Endothelial cell of umbilical vein (primary cell): Measurements from ENCODE around the gene FRYL. TPM values are rescaled to one million over a fixed set of nuclear protein-coding genes. Genes with fewer than 3 reads are reported as not detected.

Experiments
- BruUV-seq: library from RNA; stranded (reverse); fragments of 400-500 nt; replicated peaks from 2 replicates; lab custom pipeline; 2021; lab: Mats Ljungman, UMichigan
- CTCF ChIA-PET: fragments of 300-600, 350-600 bp; sonication (Branson Sonifier 250); formaldehyde crosslinking; loops from one replicate; lab custom pipeline; 2021; ENCODE audit warnings: antibody characterized with exemption, inconsistent platforms; lab: Charles Lee
- POLR2A ChIA-PET: fragments of 300-600, 350-600 bp; sonication (Branson Sonifier 250); formaldehyde crosslinking; loops from one replicate; lab custom pipeline; 2021; ENCODE audit warnings: antibody characterized with exemption, inconsistent platforms; lab: Charles Lee
- DNase-seq: peaks from one replicate; pipeline ENCODE4 v3.0.0-alpha.2; 2011; ENCODE audit warnings: low read depth, low spot score
- FAIRE-seq: peaks from 2 replicates; lab custom pipeline; 2011; peaks lifted over from hg19 to GRCh38; lab: Jason Lieb, UNC
- H2AFZ ChIP-seq: 2 replicates; pipeline ENCODE4 v1.6.0; 2012; ENCODE audit warnings: low read depth, low read length, control low read depth, inconsistent platforms
- H3K27ac ChIP-seq: 2 replicates; pipeline ENCODE4 v1.5.1; 2011; ENCODE audit warnings: low read depth, mild to moderate bottlenecking, control low read depth, low read length, moderate library complexity; ENCODE audit not compliant: insufficient read depth
- H3K27me3 ChIP-seq, 2 experiments: 2 replicates each; pipeline versions ENCODE4 v1.6.0 to v1.6.1; 2011; ENCODE audit warnings: low read length in 2 of 2, mixed read lengths in 1 of 2; ENCODE audit not compliant: control insufficient read depth in 2 of 2, insufficient read depth in 2 of 2
- H3K36me3 ChIP-seq, 2 experiments: 2 replicates in 1 of 2; 3 replicates in 1 of 2; pipeline ENCODE4 v1.5.1; 2011; ENCODE audit warnings: low read length in 2 of 2, mild to moderate bottlenecking in 1 of 2, moderate library complexity in 1 of 2; ENCODE audit not compliant: control insufficient read depth in 2 of 2, insufficient read depth in 2 of 2; ENCODE audit errors: extremely low read depth in 1 of 2
- H3K4me1 ChIP-seq: 3 replicates; pipeline ENCODE4 v1.5.1; 2011; ENCODE audit warnings: mild to moderate bottlenecking, low read length; ENCODE audit not compliant: control insufficient read depth, insufficient read depth; ENCODE audit errors: extremely low read depth
- H3K4me2 ChIP-seq: 2 replicates; pipeline ENCODE4 v1.6.1; 2011; ENCODE audit warnings: low read length, control low read depth, mixed read lengths; ENCODE audit not compliant: insufficient read depth
- H3K4me3 ChIP-seq, 3 experiments: fragments of 200-600 bp in 1 of 3; sonication (generic), shearing (Covaris generic) in 1 of 3; replicated peaks in 1 of 3; 2 replicates each; pipeline ENCODE4 v1.5.1; 2011 to 2016; ENCODE audit warnings: control low read depth in 3 of 3, low read length in 3 of 3, mild to moderate bottlenecking in 2 of 3, inconsistent platforms in 1 of 3, low read depth in 1 of 3, moderate library complexity in 1 of 3; ENCODE audit not compliant: insufficient read depth in 1 of 3
- H3K79me2 ChIP-seq: 2 replicates; pipeline ENCODE4 v1.6.0; 2012; ENCODE audit warnings: low read length, inconsistent platforms; ENCODE audit not compliant: control insufficient read depth, insufficient read depth
- H3K9ac ChIP-seq: replicated peaks from 2 replicates; pipeline ENCODE3; 2011; ENCODE audit warnings: low read length, control low read depth; ENCODE audit not compliant: insufficient read depth; ENCODE audit errors: extremely low read depth
- H3K9me1 ChIP-seq: replicated peaks from 3 replicates; pipeline ENCODE4 v1.6.0; 2011; ENCODE audit warnings: mild to moderate bottlenecking, low read length; ENCODE audit not compliant: control insufficient read depth, insufficient read depth; ENCODE audit errors: extremely low read depth
- H3K9me3 ChIP-seq: replicated peaks from 2 replicates; pipeline ENCODE4 v1.5.1; 2012; ENCODE audit warnings: low read length, inconsistent platforms; ENCODE audit not compliant: control insufficient read depth, insufficient read depth
- H4K20me1 ChIP-seq: replicated peaks from 2 replicates; pipeline ENCODE3; 2011; ENCODE audit warnings: mild to moderate bottlenecking, low read length; ENCODE audit not compliant: control insufficient read depth, insufficient read depth; ENCODE audit errors: extremely low read depth
- CTCF ChIP-seq, 2 donors: IDR thresholded peaks; 1 replicate in 1 of 2; 2 replicates in 1 of 2; pipeline ENCODE4 v1.5.1; 2011; ENCODE audit warnings: low read length in 2 of 2, mild to moderate bottlenecking in 2 of 2, moderate library complexity in 2 of 2, control low read depth in 1 of 2, inconsistent platforms in 1 of 2, low read depth in 1 of 2; ENCODE audit not compliant: insufficient read depth in 1 of 2; ENCODE audit errors: extremely low read depth in 1 of 2
- EZH2 ChIP-seq: IDR thresholded peaks from 2 replicates; pipeline ENCODE4 v1.6.1; 2012; ENCODE audit warnings: borderline replicate concordance, low read depth, mild to moderate bottlenecking, moderate library complexity, low read length, inconsistent platforms; ENCODE audit not compliant: severe bottlenecking
- FOS ChIP-seq: IDR thresholded peaks from 2 replicates; pipeline ENCODE4 v1.6.1; 2011; ENCODE audit warnings: mild to moderate bottlenecking, low read length, moderate library complexity, borderline replicate concordance; ENCODE audit not compliant: insufficient read depth
- GATA2 ChIP-seq: IDR thresholded peaks from 2 replicates; pipeline ENCODE4 v1.7.0; 2011; ENCODE audit warnings: low read depth, mild to moderate bottlenecking, moderate library complexity, mixed read lengths, low read length; ENCODE audit not compliant: insufficient read length, insufficient read depth
- JUN ChIP-seq: IDR thresholded peaks from 2 replicates; pipeline ENCODE4 v1.6.1; 2011; ENCODE audit warnings: borderline replicate concordance, low read depth; ENCODE audit not compliant: insufficient read length, insufficient read depth
- MAX ChIP-seq: IDR thresholded peaks from 2 replicates; pipeline ENCODE4 v1.6.1; 2011; ENCODE audit not compliant: insufficient read depth, insufficient read length
- MYC ChIP-seq: IDR thresholded peaks from one replicate; pipeline ENCODE4 v1.6.1; 2011; ENCODE audit warnings: mild to moderate bottlenecking, low read depth, low read length
- POLR2A ChIP-seq: IDR thresholded peaks from 2 replicates; pipeline ENCODE4 v1.6.1; 2012; ENCODE audit warnings: low read depth, mild to moderate bottlenecking, control low read depth, low read length
- POLR2AphosphoS5 ChIP-seq: IDR thresholded peaks from 2 replicates; pipeline ENCODE4 v1.6.1; 2012; ENCODE audit warnings: low read depth, mild to moderate bottlenecking, control low read depth, low read length, moderate library complexity; ENCODE audit not compliant: insufficient read depth
- dilution Hi-C: fragments of 300-500 bp; cut with MboI; formaldehyde crosslinking; loops from one replicate; pipeline ENCODE4 v1.15.0; 2019; ENCODE audit warnings: low sequenced_read_pairs; ENCODE audit not compliant: extremely low pct_ligation_motif_present
- intact Hi-C: fragments of 100-400 bp; cut with micrococcal nuclease; formaldehyde crosslinking; loops from one replicate; pipeline ENCODE4 v1.10.0; 2022
- polyA plus RNA-seq, 4 experiments: library from polyadenylated mRNA; depleted of rRNA in 3 of 4; stranded (reverse) in 3 of 4; unstranded in 1 of 4; fragments of >200 nt; gene quantifications; 2 replicates each; pipeline versions ENCODE4 v1.2.1 to v1.2.3, GENCODE V29; 2011 to 2012; ENCODE audit warnings: missing spikeins in 1 of 4
- total RNA-seq: library from RNA; stranded (reverse); gene quantifications from 2 replicates; pipeline ENCODE4 v1.2.3, GENCODE V29; 2021

Gene FRYL
- total and polyA plus RNA-seq, 2 donors (not counting 3 experiments of a cell fraction or from before 2014, with no cell fraction given) = 17.0 to 84.9 TPM

GRCh38 chr4:48791313-48791712 is 11.2 kb upstream of the FRYL start:
- POLR2A ChIA-PET = no interaction called here
- no peaks in the 10 kb centered on the region for H3K79me2 ChIP-seq
- no peaks in the 10 kb centered on the region for H3K9me3 ChIP-seq
- DNase-seq (no peak), FAIRE-seq (no peak)
- no peak overlapping the region for H3K4me2 ChIP-seq
- TF ChIP-seq FOS (no peak), GATA2 (no peak), CTCF (IDR thresholded peaks at IDR 0.05; ENCODE audit: extremely low read depth in 1 of 2, insufficient read depth in 1 of 2, low read depth in 1 of 2, low read length in 2 of 2) (no peak), JUN (no peak), POLR2A (no peak), MAX (no peak), EZH2 (no peak), MYC (no peak), POLR2AphosphoS5 (no peak)
- dilution Hi-C loops = no loop called here
- no peaks in the 10 kb centered on the region for H3K27me3 ChIP-seq
- CTCF ChIA-PET = interaction anchor here (1.2 kb wide), 1 partner anchor 10 kb away, joined by 7 read pairs; no protein-coding TSS in a partner anchor
- H3K4me1 ChIP-seq = no peaks in the 10 kb centered on the region
- no peak overlapping the region for H2AFZ ChIP-seq
- H3K9me1 ChIP-seq = no peaks in the 10 kb centered on the region
- intact Hi-C loops = no loop called here
- no peak overlapping the region for H3K27ac ChIP-seq
- H4K20me1 ChIP-seq = no peaks in the 10 kb centered on the region
- H3K4me3 ChIP-seq = no peak overlapping the region
- no TSS peak for BruUV-seq
- H3K36me3 ChIP-seq = no peaks in the 10 kb centered on the region
- H3K9ac ChIP-seq = no peak overlapping the region
